Measurements from ENCODE around the gene ELP4.
"Not testable (repeated sequence)": the region's sequence is repeated elsewhere in the genome, so short reads cannot be mapped to it uniquely, and the experiment has no call there.

Gene ELP4

GRCh38 chr11:31646216-31646615 lies 136.6 kb downstream of the ELP4 start:
- DNase-seq (ENCODE audit: low spot score), result no peak

GRCh38 chr11:31649129-31649966 lies 139.8 kb downstream of the ELP4 start:
- no peak for DNase-seq (ENCODE audit: low spot score)

GRCh38 chr11:31651208-31651607 lies 141.6 kb downstream of the ELP4 start:
- DNase-seq (ENCODE audit: low spot score), result no peak

- DNase-seq (ENCODE audit: low spot score), result no peak
Measured at GRCh38 chr11:31651822-31652221, 142.3 kb downstream of the ELP4 start.

- DNase-seq (ENCODE audit: low spot score), result no peak
Measured at GRCh38 chr11:31652528-31652927, 143.0 kb downstream of the ELP4 start.

GRCh38 chr11:31655483-31655882 lies 145.9 kb downstream of the ELP4 start:
- DNase-seq (ENCODE audit: low spot score), result peak; percentile 43

GRCh38 chr11:31656051-31656450 lies 146.5 kb downstream of the ELP4 start:
- DNase-seq (ENCODE audit: low spot score), result no peak

- no peak for DNase-seq (ENCODE audit: low spot score)
Measured at GRCh38 chr11:31657091-31657490, 147.5 kb downstream of the ELP4 start.

GRCh38 chr11:31664129-31664528 lies 154.6 kb downstream of the ELP4 start:
- no peak for DNase-seq (ENCODE audit: low spot score)

- DNase-seq (ENCODE audit: low spot score), result no peak
Measured at GRCh38 chr11:31664954-31665353, 155.4 kb downstream of the ELP4 start.

GRCh38 chr11:31671681-31672080 lies 162.1 kb downstream of the ELP4 start:
- no peak for DNase-seq (ENCODE audit: low spot score)

- not testable (repeated sequence) for DNase-seq (ENCODE audit: low spot score)
Measured at GRCh38 chr11:31673108-31673507, 163.5 kb downstream of the ELP4 start.

GRCh38 chr11:31676280-31676982 lies 166.9 kb downstream of the ELP4 start:
- no peak for DNase-seq (ENCODE audit: low spot score)

- DNase-seq (ENCODE audit: low spot score), result no peak
Measured at GRCh38 chr11:31680770-31681169, 171.2 kb downstream of the ELP4 start.

- DNase-seq (ENCODE audit: low spot score), result no peak
Measured at GRCh38 chr11:31687256-31687655, 177.7 kb downstream of the ELP4 start.

- no peak for DNase-seq (ENCODE audit: low spot score)
Measured at GRCh38 chr11:31687861-31688260, 178.3 kb downstream of the ELP4 start.

GRCh38 chr11:31689559-31689958 lies 180.0 kb downstream of the ELP4 start:
- DNase-seq (ENCODE audit: low spot score), result no peak

- DNase-seq (ENCODE audit: low spot score), result no peak
Measured at GRCh38 chr11:31690041-31690440, 180.5 kb downstream of the ELP4 start.

- no peak for DNase-seq (ENCODE audit: low spot score)
Measured at GRCh38 chr11:31690516-31690915, 180.9 kb downstream of the ELP4 start.

- DNase-seq (ENCODE audit: low spot score), result no peak
Measured at GRCh38 chr11:31692466-31692865, 182.9 kb downstream of the ELP4 start.

- not testable (repeated sequence) for DNase-seq (ENCODE audit: low spot score)
Measured at GRCh38 chr11:31697049-31697448, 187.5 kb downstream of the ELP4 start.

- no peak for DNase-seq (ENCODE audit: low spot score)
Measured at GRCh38 chr11:31699066-31699465, 189.5 kb downstream of the ELP4 start.

- peak; percentile 53 for DNase-seq (ENCODE audit: low spot score)
Measured at GRCh38 chr11:31702966-31703365, 193.4 kb downstream of the ELP4 start.
